BJ (cell line): ENCODE results near the gene SOCS7. TPM values are rescaled to one million over a fixed set of nuclear protein-coding genes. Genes with fewer than 3 reads are reported as not detected.

Experiments used
- CTCF ChIA-PET: fragments of 350-600 bp; formaldehyde crosslinking; extraction: SDS; loops from one replicate; lab custom pipeline; 2021; ENCODE audit warnings: antibody characterized with exemption, inconsistent platforms; lab: Yijun Ruan, JAX
- POLR2A ChIA-PET: fragments of 300-600 bp; sonication (Branson Sonifier 250); formaldehyde crosslinking; extraction: SDS; loops from one replicate; lab custom pipeline; 2021; ENCODE audit warnings: antibody characterized with exemption; lab: Charles Lee
- DNase-seq: peaks from one replicate; pipeline ENCODE4 v3.0.0-alpha.2; 2011; ENCODE audit warnings: low read depth
- H3K27me3 ChIP-seq: 2 replicates; pipeline ENCODE4 v1.6.0; 2011; ENCODE audit warnings: low read length; ENCODE audit not compliant: control insufficient read depth, insufficient read depth
- H3K36me3 ChIP-seq: 2 replicates; pipeline ENCODE4 v1.5.1; 2011; ENCODE audit warnings: low read length; ENCODE audit not compliant: control insufficient read depth, insufficient read depth
- H3K4me3 ChIP-seq: 2 replicates; pipeline ENCODE4 v1.5.1; 2011; ENCODE audit warnings: low read depth, mild to moderate bottlenecking, control low read depth, low read length
- CTCF ChIP-seq: IDR thresholded peaks from 2 replicates; pipeline ENCODE4 v1.5.1; 2011; ENCODE audit warnings: low read depth, mild to moderate bottlenecking, control low read depth, inconsistent platforms, low read length, moderate library complexity; ENCODE audit not compliant: insufficient read depth
- polyA plus RNA-seq: library from polyadenylated mRNA; depleted of rRNA; stranded (reverse); fragments of >200 nt; gene quantifications from 2 replicates; pipeline ENCODE4 v1.2.3, GENCODE V29; 2011

Gene SOCS7
- polyA plus RNA-seq, 1 experiment = 9.2 TPM

- DNase-seq = no peak
- no peak for TF ChIP-seq CTCF
- CTCF ChIA-PET = interaction anchor here (0.8 to 5.3 kb wide), 6 partner anchors 11 to 376 kb away, joined by 3 to 52 read pairs (median 4); partner anchors contain the start of gene SOCS7
These were observed 16.9 kb upstream of the SOCS7 start for GRCh38 chr17:38334480-38335364.

GRCh38 chr17:38336838-38337237 lies 14.8 kb upstream of the SOCS7 start:
- Histone ChIP-seq H3K4me3 (no peak overlapping the region), H3K36me3 (no peaks in the 10 kb centered on the region), H3K27me3 (peaks cover 25% of the 10 kb centered on the region)
- ChIA-PET CTCF (interaction anchor here (0.9 to 1.0 kb wide), 3 partner anchors 13 to 15 kb away, joined by 3 to 4 read pairs (median 3); no protein-coding TSS in a partner anchor), POLR2A (no interaction called here)
- DNase-seq = no peak
- no peak for TF ChIP-seq CTCF

More at GRCh38 chr17:38334480-38335364, 16.9 kb upstream of the SOCS7 start:
- H3K36me3 ChIP-seq = no peaks in the 10 kb centered on the region
- H3K4me3 ChIP-seq = no peak overlapping the region
- H3K27me3 ChIP-seq = peaks cover 25% of the 10 kb centered on the region
- POLR2A ChIA-PET = no interaction called here

GRCh38 chr17:38338053-38338452 lies 13.6 kb upstream of the SOCS7 start:
- Histone ChIP-seq H3K36me3 (no peaks in the 10 kb centered on the region), H3K4me3 (no peak overlapping the region), H3K27me3 (peaks cover 28% of the 10 kb centered on the region)
- TF ChIP-seq CTCF = no peak
- DNase-seq = no peak
- ChIA-PET POLR2A (no interaction called here), CTCF (interaction anchor here (0.8 to 3.3 kb wide), 8 partner anchors 8 to 77 kb away, joined by 3 to 30 read pairs (median 3); no protein-coding TSS in a partner anchor)

GRCh38 chr17:38338535-38338934 lies 13.1 kb upstream of the SOCS7 start:
- Histone ChIP-seq H3K27me3 (peaks cover 26% of the 10 kb centered on the region), H3K4me3 (no peak overlapping the region), H3K36me3 (no peaks in the 10 kb centered on the region)
- ChIA-PET POLR2A (no interaction called here), CTCF (interaction anchor here (0.6 to 3.3 kb wide), 8 partner anchors 9 to 76 kb away, joined by 3 to 30 read pairs (median 3); no protein-coding TSS in a partner anchor)
- TF ChIP-seq CTCF = no peak
- no peak for DNase-seq

GRCh38 chr17:38339891-38340290 lies 11.8 kb upstream of the SOCS7 start:
- POLR2A ChIA-PET = no interaction called here
- peaks cover 31% of the 10 kb centered on the region for H3K27me3 ChIP-seq
- no peak overlapping the region for H3K4me3 ChIP-seq
- H3K36me3 ChIP-seq = no peaks in the 10 kb centered on the region
- TF ChIP-seq CTCF = no peak
- DNase-seq = no peak
- CTCF ChIA-PET = interaction anchor here (1.2 to 3.3 kb wide), 4 partner anchors 9 to 75 kb away, joined by 5 to 30 read pairs (median 6); partner anchors contain the start of gene SOCS7
